WTC11 (cell line): ENCODE results near the gene KRTAP11-1. TPM values are rescaled to one million over a fixed set of nuclear protein-coding genes. Genes with fewer than 3 reads are reported as not detected.

ENCODE experiments used
- ATAC-seq: fragments of 200-7000 bp; cut with Tn5 transposase; 2 replicates; pipeline ENCODE4 v1.10.0; 2021; ENCODE audit warnings: mild to moderate bottlenecking, moderate library complexity
- CTCF ChIA-PET: fragments of 300-600 bp; sonication (Branson Sonifier 250); formaldehyde crosslinking; loops from one replicate; lab custom pipeline; 2021; ENCODE audit warnings: antibody characterized with exemption; lab: Charles Lee
- POLR2A ChIA-PET: fragments of 350-600 bp; sonication (Branson Sonifier 250); formaldehyde crosslinking; loops from one replicate; lab custom pipeline; 2021; ENCODE audit warnings: antibody characterized with exemption; lab: Charles Lee
- DNase-seq: peaks from one replicate; pipeline ENCODE4 v3.0.0; 2021; ENCODE audit warnings: low spot score
- H3K27ac Mint-ChIP-seq: 2 replicates; pipeline ENCODE4 v1.8.0; 2021; ENCODE audit warnings: mixed read lengths
- H3K27me3 Mint-ChIP-seq: 2 replicates; pipeline ENCODE4 v1.8.0; 2021; ENCODE audit warnings: low read depth, mild to moderate bottlenecking, moderate library complexity, mixed read lengths
- H3K36me3 Mint-ChIP-seq: 2 replicates; pipeline ENCODE4 v1.8.0; 2021; ENCODE audit warnings: mixed read lengths
- H3K4me1 Mint-ChIP-seq: 2 replicates; pipeline ENCODE4 v1.8.0; 2022; ENCODE audit warnings: mixed read lengths
- H3K4me3 Mint-ChIP-seq: 2 replicates; pipeline ENCODE4 v1.8.0; 2021; ENCODE audit warnings: mild to moderate bottlenecking, moderate library complexity, mixed read lengths
- H3K9me3 Mint-ChIP-seq: 2 replicates; pipeline ENCODE4 v1.8.0; 2021; ENCODE audit warnings: mixed read lengths
- AR ChIP-seq: fragments of 250-450 bp; sonication (Bioruptor Pico); IDR thresholded peaks from 2 replicates; pipeline ENCODE4 v1.9.0; 2021; ENCODE audit warnings: mild to moderate bottlenecking
- CREB1 ChIP-seq: sonication (generic); formaldehyde crosslinking; IDR thresholded peaks from 2 replicates; pipeline ENCODE4 v1.8.0; 2023; ENCODE audit warnings: mild to moderate bottlenecking, missing genetic modification reagents
- E2F4 ChIP-seq: sonication (generic); formaldehyde crosslinking; IDR thresholded peaks from 2 replicates; pipeline ENCODE4 v1.8.1; 2022; ENCODE audit warnings: low read depth, mild to moderate bottlenecking, moderate library complexity, missing genetic modification reagents, borderline replicate concordance
- EMX1 ChIP-seq: fragments of 250-450 bp; sonication (Bioruptor Pico); IDR thresholded peaks from 2 replicates; pipeline ENCODE4 v1.8.0; 2021; ENCODE audit warnings: mild to moderate bottlenecking
- ESRRA ChIP-seq: sonication (generic); formaldehyde crosslinking; IDR thresholded peaks from 2 replicates; pipeline ENCODE4 v1.8.1; 2022; ENCODE audit warnings: mild to moderate bottlenecking, missing genetic modification reagents, borderline replicate concordance
- GRHL2 ChIP-seq: fragments of 250-450 bp; sonication (Bioruptor Pico); IDR thresholded peaks from 2 replicates; pipeline ENCODE4 v1.8.0; 2022; ENCODE audit warnings: mild to moderate bottlenecking, moderate library complexity; ENCODE audit not compliant: insufficient replicate concordance, severe bottlenecking
- HMGA2 ChIP-seq: fragments of 250-450 bp; sonication (Bioruptor Pico); IDR thresholded peaks from 2 replicates; pipeline ENCODE4 v1.4.0; 2021; ENCODE audit warnings: mild to moderate bottlenecking, moderate library complexity
- JAZF1 ChIP-seq: fragments of 250-450 bp; sonication (Bioruptor Pico); IDR thresholded peaks from 2 replicates; pipeline ENCODE4 v1.9.0; 2021; ENCODE audit warnings: moderate library complexity, mild to moderate bottlenecking, inconsistent platforms
- MXD4 ChIP-seq: fragments of 250-450 bp; sonication (Bioruptor Pico); IDR thresholded peaks from 2 replicates; pipeline ENCODE4 v1.8.0; 2021; ENCODE audit warnings: mild to moderate bottlenecking, moderate library complexity, borderline replicate concordance
- NR1H2 ChIP-seq: sonication (generic); formaldehyde crosslinking; IDR thresholded peaks from 2 replicates; pipeline ENCODE4 v1.9.0; 2021; ENCODE audit warnings: mild to moderate bottlenecking, moderate library complexity, missing genetic modification reagents
- NR2C2 ChIP-seq: sonication (generic); formaldehyde crosslinking; IDR thresholded peaks from 2 replicates; pipeline ENCODE4 v1.8.0; 2022; ENCODE audit warnings: mild to moderate bottlenecking, missing genetic modification reagents
- NR3C1 ChIP-seq: sonication (generic); formaldehyde crosslinking; conservative IDR thresholded peaks from 2 replicates; pipeline ENCODE4 v1.8.1; 2023; ENCODE audit warnings: low read depth, mild to moderate bottlenecking, missing genetic modification reagents
- PRRX2 ChIP-seq: fragments of 250-450 bp; sonication (Bioruptor Pico); IDR thresholded peaks from 2 replicates; pipeline ENCODE4 v1.8.0; 2021; ENCODE audit warnings: mild to moderate bottlenecking
- SMAD3 ChIP-seq: sonication (generic); formaldehyde crosslinking; IDR thresholded peaks from 2 replicates; pipeline ENCODE4 v1.8.0; 2022; ENCODE audit warnings: missing genetic modification reagents, mild to moderate bottlenecking, borderline replicate concordance
- TCF7 ChIP-seq: sonication (generic); formaldehyde crosslinking; IDR thresholded peaks from 2 replicates; pipeline ENCODE4 v1.8.0; 2022; ENCODE audit warnings: mild to moderate bottlenecking, low read depth, missing genetic modification reagents, moderate library complexity
- TP53 ChIP-seq: sonication (generic); formaldehyde crosslinking; IDR thresholded peaks from 2 replicates; pipeline ENCODE4 v1.8.1; 2023; ENCODE audit warnings: mild to moderate bottlenecking, missing genetic modification reagents
- ZNF232 ChIP-seq: sonication (generic); formaldehyde crosslinking; IDR thresholded peaks from 2 replicates; pipeline ENCODE4 v1.8.0; 2022; ENCODE audit warnings: mild to moderate bottlenecking, missing genetic modification reagents
- ZNF416 ChIP-seq: fragments of 250-450 bp; sonication (Bioruptor Pico); IDR thresholded peaks from 2 replicates; pipeline ENCODE4 v1.9.0; 2021; ENCODE audit warnings: mild to moderate bottlenecking, inconsistent platforms
- total RNA-seq: library from RNA; stranded (reverse); gene quantifications from 3 replicates; pipeline ENCODE4 v1.2.3, GENCODE V29; 2021
- TF ChIP-seq, protein P1 (sequence below): sonication (generic); formaldehyde crosslinking; IDR thresholded peaks from 2 replicates; pipeline ENCODE4 v1.8.1; 2022; ENCODE audit warnings: missing genetic modification reagents, borderline replicate concordance
- TF ChIP-seq, protein P2 (sequence below): sonication (generic); formaldehyde crosslinking; IDR thresholded peaks from 2 replicates; pipeline ENCODE4 v1.8.1; 2022; ENCODE audit warnings: mild to moderate bottlenecking, missing genetic modification reagents, moderate library complexity, borderline replicate concordance
- TF ChIP-seq, protein P3 (sequence below): fragments of 250-450 bp; sonication (Bioruptor Pico); IDR thresholded peaks from 2 replicates; pipeline ENCODE4 v1.9.0; 2021; ENCODE audit warnings: mild to moderate bottlenecking, borderline replicate concordance
- TF ChIP-seq, protein P4 (sequence below): sonication (generic); formaldehyde crosslinking; IDR thresholded peaks from 2 replicates; pipeline ENCODE4 v1.8.1; 2023; ENCODE audit warnings: mild to moderate bottlenecking, missing genetic modification reagents

KRTAP11-1 gene
- total RNA-seq, 1 experiment from 2014 or later = not detected

GRCh38 chr21:30882866-30883597, 1.7 kb upstream of the KRTAP11-1 start:
- Mint-ChIP-seq H3K36me3 (no peaks in the 10 kb centered on the region), H3K4me3 (no peak overlapping the region), H3K27me3 (no peaks in the 10 kb centered on the region), H3K9me3 (peaks cover 8% of the 10 kb centered on the region; the same call in 1 of the 2 replicates), H3K4me1 (no peaks in the 10 kb centered on the region), H3K27ac (no peak overlapping the region)
- DNase-seq (no peak), ATAC-seq (no peak)
- ChIA-PET POLR2A (no interaction called here), CTCF (interaction anchor here (1.2 kb wide), 1 partner anchor 44 kb away, joined by 3 read pairs; no protein-coding TSS in a partner anchor)
- no peak for TF ChIP-seq PRRX2 (CRISPR knock-in tag)
- TF ChIP-seq, protein P1, sequence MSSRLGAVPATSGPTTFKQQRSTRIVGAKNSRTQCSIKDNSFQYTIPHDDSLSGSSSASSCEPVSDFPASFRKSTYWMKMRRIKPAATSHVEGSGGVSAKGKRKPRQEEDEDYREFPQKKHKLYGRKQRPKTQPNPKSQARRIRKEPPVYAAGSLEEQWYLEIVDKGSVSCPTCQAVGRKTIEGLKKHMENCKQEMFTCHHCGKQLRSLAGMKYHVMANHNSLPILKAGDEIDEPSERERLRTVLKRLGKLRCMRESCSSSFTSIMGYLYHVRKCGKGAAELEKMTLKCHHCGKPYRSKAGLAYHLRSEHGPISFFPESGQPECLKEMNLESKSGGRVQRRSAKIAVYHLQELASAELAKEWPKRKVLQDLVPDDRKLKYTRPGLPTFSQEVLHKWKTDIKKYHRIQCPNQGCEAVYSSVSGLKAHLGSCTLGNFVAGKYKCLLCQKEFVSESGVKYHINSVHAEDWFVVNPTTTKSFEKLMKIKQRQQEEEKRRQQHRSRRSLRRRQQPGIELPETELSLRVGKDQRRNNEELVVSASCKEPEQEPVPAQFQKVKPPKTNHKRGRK (CRISPR knock-in tag) = no peak
- no peak for TF ChIP-seq MXD4
- no peak for TF ChIP-seq ESRRA (CRISPR knock-in tag)
- no peak for TF ChIP-seq NR3C1 (CRISPR knock-in tag)
- TF ChIP-seq CREB1 (CRISPR knock-in tag) = no peak
- TF ChIP-seq HMGA2 (CRISPR knock-in tag) = no peak
- TF ChIP-seq, protein P2, sequence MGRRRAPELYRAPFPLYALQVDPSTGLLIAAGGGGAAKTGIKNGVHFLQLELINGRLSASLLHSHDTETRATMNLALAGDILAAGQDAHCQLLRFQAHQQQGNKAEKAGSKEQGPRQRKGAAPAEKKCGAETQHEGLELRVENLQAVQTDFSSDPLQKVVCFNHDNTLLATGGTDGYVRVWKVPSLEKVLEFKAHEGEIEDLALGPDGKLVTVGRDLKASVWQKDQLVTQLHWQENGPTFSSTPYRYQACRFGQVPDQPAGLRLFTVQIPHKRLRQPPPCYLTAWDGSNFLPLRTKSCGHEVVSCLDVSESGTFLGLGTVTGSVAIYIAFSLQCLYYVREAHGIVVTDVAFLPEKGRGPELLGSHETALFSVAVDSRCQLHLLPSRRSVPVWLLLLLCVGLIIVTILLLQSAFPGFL (CRISPR knock-in tag) = no peak
- no peak for TF ChIP-seq AR (CRISPR knock-in tag)
- TF ChIP-seq ZNF232 = no peak
- TF ChIP-seq NR1H2 (CRISPR knock-in tag) = no peak
- TF ChIP-seq TCF7 (CRISPR knock-in tag) = no peak
- TF ChIP-seq EMX1 (CRISPR knock-in tag) = no peak

DNA sequence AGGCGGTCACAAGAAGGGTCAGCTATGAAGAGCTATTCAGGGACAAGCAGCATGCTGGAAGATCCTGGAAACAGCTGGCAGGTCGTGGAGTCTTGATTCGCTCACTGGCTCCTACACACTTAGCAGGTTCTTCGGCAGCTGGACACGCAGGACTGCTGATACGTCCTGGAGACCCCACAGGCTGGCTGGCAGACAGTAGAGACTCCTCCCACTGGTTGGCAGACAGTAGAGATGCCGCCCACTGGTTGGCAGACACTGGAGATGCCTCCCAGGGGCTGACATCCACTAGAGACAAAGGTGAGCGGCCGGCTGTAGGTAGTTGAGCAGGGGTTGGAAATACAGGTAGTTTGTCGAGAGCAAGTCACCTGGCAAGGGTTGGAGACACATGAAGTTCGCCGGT, 466 bp downstream of the KRTAP11-1 start:
- Mint-ChIP-seq H3K4me1 (no peaks in the 10 kb centered on the region), H3K4me3 (no peak overlapping the region), H3K9me3 (no peaks in the 10 kb centered on the region), H3K27me3 (no peaks in the 10 kb centered on the region), H3K27ac (no peak overlapping the region), H3K36me3 (no peaks in the 10 kb centered on the region)
- ATAC-seq = no peak
- ChIA-PET CTCF (interaction anchor here (1.8 kb wide), 1 partner anchor 42 kb away, joined by 5 read pairs; no protein-coding TSS in a partner anchor), POLR2A (no interaction called here)
- no peak for DNase-seq
- TF ChIP-seq GRHL2 (CRISPR knock-in tag) = no peak
- no peak for TF ChIP-seq SMAD3
- TF ChIP-seq JAZF1 (CRISPR knock-in tag) = no peak
- TF ChIP-seq TP53 (CRISPR knock-in tag) = no peak
- no peak for TF ChIP-seq NR2C2 (CRISPR knock-in tag)
- no peak for TF ChIP-seq E2F4
- TF ChIP-seq, protein P3, sequence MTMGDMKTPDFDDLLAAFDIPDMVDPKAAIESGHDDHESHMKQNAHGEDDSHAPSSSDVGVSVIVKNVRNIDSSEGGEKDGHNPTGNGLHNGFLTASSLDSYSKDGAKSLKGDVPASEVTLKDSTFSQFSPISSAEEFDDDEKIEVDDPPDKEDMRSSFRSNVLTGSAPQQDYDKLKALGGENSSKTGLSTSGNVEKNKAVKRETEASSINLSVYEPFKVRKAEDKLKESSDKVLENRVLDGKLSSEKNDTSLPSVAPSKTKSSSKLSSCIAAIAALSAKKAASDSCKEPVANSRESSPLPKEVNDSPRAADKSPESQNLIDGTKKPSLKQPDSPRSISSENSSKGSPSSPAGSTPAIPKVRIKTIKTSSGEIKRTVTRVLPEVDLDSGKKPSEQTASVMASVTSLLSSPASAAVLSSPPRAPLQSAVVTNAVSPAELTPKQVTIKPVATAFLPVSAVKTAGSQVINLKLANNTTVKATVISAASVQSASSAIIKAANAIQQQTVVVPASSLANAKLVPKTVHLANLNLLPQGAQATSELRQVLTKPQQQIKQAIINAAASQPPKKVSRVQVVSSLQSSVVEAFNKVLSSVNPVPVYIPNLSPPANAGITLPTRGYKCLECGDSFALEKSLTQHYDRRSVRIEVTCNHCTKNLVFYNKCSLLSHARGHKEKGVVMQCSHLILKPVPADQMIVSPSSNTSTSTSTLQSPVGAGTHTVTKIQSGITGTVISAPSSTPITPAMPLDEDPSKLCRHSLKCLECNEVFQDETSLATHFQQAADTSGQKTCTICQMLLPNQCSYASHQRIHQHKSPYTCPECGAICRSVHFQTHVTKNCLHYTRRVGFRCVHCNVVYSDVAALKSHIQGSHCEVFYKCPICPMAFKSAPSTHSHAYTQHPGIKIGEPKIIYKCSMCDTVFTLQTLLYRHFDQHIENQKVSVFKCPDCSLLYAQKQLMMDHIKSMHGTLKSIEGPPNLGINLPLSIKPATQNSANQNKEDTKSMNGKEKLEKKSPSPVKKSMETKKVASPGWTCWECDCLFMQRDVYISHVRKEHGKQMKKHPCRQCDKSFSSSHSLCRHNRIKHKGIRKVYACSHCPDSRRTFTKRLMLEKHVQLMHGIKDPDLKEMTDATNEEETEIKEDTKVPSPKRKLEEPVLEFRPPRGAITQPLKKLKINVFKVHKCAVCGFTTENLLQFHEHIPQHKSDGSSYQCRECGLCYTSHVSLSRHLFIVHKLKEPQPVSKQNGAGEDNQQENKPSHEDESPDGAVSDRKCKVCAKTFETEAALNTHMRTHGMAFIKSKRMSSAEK = no peak
- TF ChIP-seq, protein P4, sequence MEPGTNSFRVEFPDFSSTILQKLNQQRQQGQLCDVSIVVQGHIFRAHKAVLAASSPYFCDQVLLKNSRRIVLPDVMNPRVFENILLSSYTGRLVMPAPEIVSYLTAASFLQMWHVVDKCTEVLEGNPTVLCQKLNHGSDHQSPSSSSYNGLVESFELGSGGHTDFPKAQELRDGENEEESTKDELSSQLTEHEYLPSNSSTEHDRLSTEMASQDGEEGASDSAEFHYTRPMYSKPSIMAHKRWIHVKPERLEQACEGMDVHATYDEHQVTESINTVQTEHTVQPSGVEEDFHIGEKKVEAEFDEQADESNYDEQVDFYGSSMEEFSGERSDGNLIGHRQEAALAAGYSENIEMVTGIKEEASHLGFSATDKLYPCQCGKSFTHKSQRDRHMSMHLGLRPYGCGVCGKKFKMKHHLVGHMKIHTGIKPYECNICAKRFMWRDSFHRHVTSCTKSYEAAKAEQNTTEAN (CRISPR knock-in tag) = no peak
- no peak for TF ChIP-seq ZNF416 (CRISPR knock-in tag)
- TF ChIP-seq HMGA2 (CRISPR knock-in tag) = no peak
